IMR-90 (cell line): Measurements from ENCODE around the gene MTMR1. TPM values are rescaled to one million over a fixed set of nuclear protein-coding genes. Genes with fewer than 3 reads are reported as not detected.

Experiments
- ATAC-seq: fragments of 200-7000 bp; cut with Tn5 transposase; 2 replicates; pipeline ENCODE4 v1.9.1; 2020; ENCODE audit warnings: low read depth, mild to moderate bottlenecking, moderate library complexity
- BruUV-seq: library from RNA; stranded (reverse); fragments of 400-500 nt; replicated peaks from 2 replicates; lab custom pipeline; 2021; lab: Mats Ljungman, UMichigan
- CTCF ChIA-PET: fragments of 300-600 bp; formaldehyde crosslinking; extraction: SDS; loops from one replicate; lab custom pipeline; 2021; ENCODE audit warnings: antibody characterized with exemption; lab: Yijun Ruan, JAX
- POLR2A ChIA-PET: fragments of 300-600 bp; sonication (Branson Sonifier 250); formaldehyde crosslinking; loops from one replicate; lab custom pipeline; 2022; ENCODE audit warnings: antibody characterized with exemption; ENCODE audit not compliant: unreplicated experiment; lab: Charles Lee
- DNase-seq: peaks from one replicate; pipeline ENCODE4 v3.0.0; 2013
- H2AFZ ChIP-seq: replicated peaks from 2 replicates; pipeline ENCODE3; 2013; ENCODE audit warnings: low read length, mild to moderate bottlenecking; ENCODE audit not compliant: poor library complexity
- H2AK5ac ChIP-seq: 2 replicates; pipeline ENCODE4 v1.6.1; 2013; ENCODE audit warnings: low read depth, low read length, inconsistent platforms
- H2AK9ac ChIP-seq: replicated peaks from 2 replicates; pipeline ENCODE3; 2013; ENCODE audit warnings: mild to moderate bottlenecking, low read depth, low read length, moderate library complexity; ENCODE audit not compliant: poor library complexity
- H2BK120ac ChIP-seq: 2 replicates; pipeline ENCODE4 v1.6.1; 2013; ENCODE audit warnings: low read depth, low read length, inconsistent platforms
- H2BK15ac ChIP-seq: 3 replicates; pipeline ENCODE4 v1.6.1; 2013; ENCODE audit warnings: low read depth, low read length, inconsistent platforms
- H2BK20ac ChIP-seq: 2 replicates; pipeline ENCODE4 v1.6.1; 2013; ENCODE audit warnings: low read depth, mild to moderate bottlenecking, inconsistent platforms, low read length, moderate library complexity
- H2BK5ac ChIP-seq: 2 replicates; pipeline ENCODE4 v1.6.1; 2013; ENCODE audit warnings: mild to moderate bottlenecking, low read depth, low read length, inconsistent platforms; ENCODE audit not compliant: poor library complexity, severe bottlenecking
- H3K14ac ChIP-seq: replicated peaks from 2 replicates; pipeline ENCODE4 v1.6.1; 2013; ENCODE audit warnings: low read depth, low read length, inconsistent platforms
- H3K18ac ChIP-seq: 2 replicates; pipeline ENCODE4 v1.6.1; 2013; ENCODE audit warnings: low read depth, low read length, control low read depth
- H3K23ac ChIP-seq: 2 replicates; pipeline ENCODE4 v1.6.1; 2013; ENCODE audit warnings: low read depth, low read length, inconsistent platforms
- H3K27ac ChIP-seq: 2 replicates; pipeline ENCODE4 v1.5.1; 2013; ENCODE audit warnings: mild to moderate bottlenecking, control low read depth, low read length; ENCODE audit not compliant: insufficient read depth
- H3K27me3 ChIP-seq: 2 replicates; pipeline ENCODE4 v1.6.1; 2013; ENCODE audit warnings: low read length; ENCODE audit not compliant: control insufficient read depth, insufficient read depth
- H3K36me3 ChIP-seq: 2 replicates; pipeline ENCODE4 v1.6.1; 2013; ENCODE audit warnings: low read length, mixed read lengths; ENCODE audit not compliant: control insufficient read depth, insufficient read depth
- H3K4ac ChIP-seq: 2 replicates; pipeline ENCODE4 v1.6.1; 2013; ENCODE audit warnings: low read depth, low read length, inconsistent platforms
- H3K4me1 ChIP-seq: 2 replicates; pipeline ENCODE4 v1.6.1; 2013; ENCODE audit warnings: low read length, mixed read lengths; ENCODE audit not compliant: control insufficient read depth, insufficient read depth
- H3K4me2 ChIP-seq: 2 replicates; pipeline ENCODE4 v1.6.1; 2013; ENCODE audit warnings: low read depth, mild to moderate bottlenecking, control low read depth, low read length, moderate library complexity
- H3K4me3 ChIP-seq: 2 replicates; pipeline ENCODE4 v1.5.1; 2013; ENCODE audit warnings: low read depth, mild to moderate bottlenecking, control low read depth, low read length, moderate library complexity; ENCODE audit not compliant: insufficient read depth
- H3K56ac ChIP-seq: 2 replicates; pipeline ENCODE4 v1.6.1; 2013; ENCODE audit warnings: low read length, inconsistent platforms; ENCODE audit not compliant: insufficient read depth; ENCODE audit errors: extremely low read depth
- H3K79me1 ChIP-seq, 2 experiments: 2 replicates each; pipeline ENCODE4 v1.6.1; 2013; ENCODE audit warnings: low read length in 2 of 2, inconsistent platforms in 1 of 2, low read depth in 1 of 2
- H3K9ac ChIP-seq: 2 replicates; pipeline ENCODE4 v1.6.1; 2013; ENCODE audit warnings: low read depth, low read length, control low read depth
- H3K9me1 ChIP-seq: 2 replicates; pipeline ENCODE4 v1.6.1; 2013; ENCODE audit warnings: low read length, inconsistent platforms; ENCODE audit not compliant: insufficient read depth
- H3K9me3 ChIP-seq: 2 replicates; pipeline ENCODE4 v1.6.1; 2013; ENCODE audit warnings: low read length; ENCODE audit not compliant: control insufficient read depth, insufficient read depth
- H4K20me1 ChIP-seq: 2 replicates; pipeline ENCODE4 v1.6.1; 2013; ENCODE audit warnings: low read length, inconsistent platforms; ENCODE audit not compliant: insufficient read depth
- H4K5ac ChIP-seq: 2 replicates; pipeline ENCODE4 v1.6.1; 2013; ENCODE audit warnings: mild to moderate bottlenecking, low read depth, low read length, control low read depth
- H4K8ac ChIP-seq, 2 experiments: 2 replicates each; pipeline ENCODE4 v1.6.1; 2013; ENCODE audit warnings: low read depth in 2 of 2, low read length in 2 of 2, control low read depth in 1 of 2, inconsistent platforms in 1 of 2
- H4K91ac ChIP-seq: 2 replicates; pipeline ENCODE4 v1.6.1; 2013; ENCODE audit warnings: low read depth, low read length, inconsistent platforms; ENCODE audit not compliant: insufficient read depth
- BHLHE40 ChIP-seq: fragments of 150-350 bp; IDR thresholded peaks from 2 replicates; pipeline ENCODE4 v1.6.1; 2016; ENCODE audit warnings: mild to moderate bottlenecking, low read depth, low read length
- CEBPB ChIP-seq: IDR thresholded peaks from 2 replicates; pipeline ENCODE4 v1.6.1; 2012; ENCODE audit warnings: low read depth, low read length, improper control_type of control experiment
- CHD1 ChIP-seq: IDR thresholded peaks from 2 replicates; pipeline ENCODE4 v1.6.1; 2012; ENCODE audit warnings: low read depth, low read length, improper control_type of control experiment
- ELK1 ChIP-seq: fragments of 150-350 bp; IDR thresholded peaks from 2 replicates; pipeline ENCODE4 v1.6.1; 2016; ENCODE audit warnings: low read depth, mild to moderate bottlenecking, low read length, moderate library complexity, borderline replicate concordance
- FOS ChIP-seq: fragments of 150-350 bp; IDR thresholded peaks from 2 replicates; pipeline ENCODE4 v1.6.1; 2016; ENCODE audit warnings: low read depth, low read length
- MAFK ChIP-seq: IDR thresholded peaks from 2 replicates; pipeline ENCODE4 v1.6.1; 2012; ENCODE audit warnings: low read depth, low read length, improper control_type of control experiment
- MAZ ChIP-seq: IDR thresholded peaks from 2 replicates; pipeline ENCODE4 v1.6.1; 2012; ENCODE audit warnings: low read depth, mild to moderate bottlenecking, low read length, improper control_type of control experiment, moderate library complexity, borderline replicate concordance
- NFE2L2 ChIP-seq: fragments of 150-350 bp; IDR thresholded peaks from 2 replicates; pipeline ENCODE4 v1.6.1; 2016; ENCODE audit warnings: low read depth, mild to moderate bottlenecking, low read length
- RAD21 ChIP-seq: IDR thresholded peaks from 2 replicates; pipeline ENCODE4 v1.6.1; 2012; ENCODE audit warnings: low read length, improper control_type of control experiment
- RCOR1 ChIP-seq: IDR thresholded peaks from 2 replicates; pipeline ENCODE4 v1.6.1; 2012; ENCODE audit warnings: mild to moderate bottlenecking, low read length, improper control_type of control experiment; ENCODE audit not compliant: insufficient replicate concordance
- RFX5 ChIP-seq: IDR thresholded peaks from 2 replicates; pipeline ENCODE4 v1.8.0; 2012; ENCODE audit warnings: low read depth, mild to moderate bottlenecking, low read length, moderate library complexity
- SMC3 ChIP-seq: fragments of 150-350 bp; IDR thresholded peaks from 2 replicates; pipeline ENCODE4 v1.6.1; 2016; ENCODE audit warnings: low read depth, mild to moderate bottlenecking, antibody characterized with exemption, low read length, moderate library complexity
- USF2 ChIP-seq: fragments of 150-350 bp; IDR thresholded peaks from 2 replicates; pipeline ENCODE4 v1.6.1; 2017; ENCODE audit warnings: mild to moderate bottlenecking, antibody characterized with exemption, low read length, low read depth
- WGBS, 2 experiments: methylation state at CpG; one replicate each; pipeline versions ENCODE4 v1.1.5 to v1.1.7; 2013; ENCODE audit warnings: missing lambda C conversion rate in 2 of 2; ENCODE audit not compliant: insufficient read length in 1 of 2; ENCODE audit errors: extremely low coverage in 2 of 2; 5-methylcytosine and 5-hydroxymethylcytosine counted together
- dilution Hi-C: fragments of 300-500 bp; cut with HindIII; formaldehyde crosslinking; loops from one replicate; pipeline ENCODE4 v1.14.3; 2018; ENCODE audit warnings: low sequenced_read_pairs; ENCODE audit not compliant: unreplicated experiment
- in situ Hi-C: fragments of 300-500 bp; cut with MboI; formaldehyde crosslinking; loops from 3 replicates; pipeline ENCODE4 v1.14.3; 2019; ENCODE audit warnings: low sequenced_read_pairs, inconsistent platforms, mixed read lengths
- intact Hi-C: fragments of 100-400 bp; cut with micrococcal nuclease; formaldehyde crosslinking; loops from 2 replicates; pipeline ENCODE4 v1.10.0; 2022
- polyA plus RNA-seq, 3 experiments: library from polyadenylated mRNA; depleted of rRNA; stranded (reverse); fragments of >200 nt; gene quantifications; 2 replicates each; pipeline ENCODE4 v1.2.3, GENCODE V29; 2012; ENCODE audit warnings: low replicate concordance in 1 of 3
- total RNA-seq: library from RNA; depleted of rRNA; stranded (reverse); fragments of >200 nt; gene quantifications from 2 replicates; pipeline ENCODE4 v1.2.3, GENCODE V29; 2012

Gene MTMR1
- total and polyA plus RNA-seq, 2 of the 4 experiments (the other 2 are of a cell fraction): 19.0 to 28.8 TPM

GRCh38 chrX:150792949-150793527 is 99.8 kb downstream of the MTMR1 start:
- Histone ChIP-seq H3K4me3 (no peak overlapping the region), H2AK5ac (no peak overlapping the region), H2BK15ac (no peak overlapping the region), H2AFZ (no peak overlapping the region), H3K9me3 (no peaks in the 10 kb centered on the region), H3K4me2 (no peak overlapping the region), H4K91ac (no peak overlapping the region), H3K27ac (no peak overlapping the region), H3K18ac (no peak overlapping the region), H4K8ac (no peak overlapping the region), H3K27me3 (no peaks in the 10 kb centered on the region), H3K23ac (no peak overlapping the region), H4K5ac (no peak overlapping the region), H3K4me1 (no peaks in the 10 kb centered on the region), H2BK120ac (no peak overlapping the region), H3K9ac (no peak overlapping the region), H3K9me1 (no peaks in the 10 kb centered on the region), H3K36me3 (peaks cover 3% of the 10 kb centered on the region), H3K56ac (no peak overlapping the region), H2BK20ac (no peak overlapping the region), H4K20me1 (no peaks in the 10 kb centered on the region), H2BK5ac (no peak overlapping the region), H3K79me1 (no peaks in the 10 kb centered on the region), H3K14ac (no peak overlapping the region), H3K4ac (no peak overlapping the region), H2AK9ac (no peak overlapping the region)
- in situ Hi-C loops (no loop called here), intact Hi-C loops (no loop called here), dilution Hi-C loops (no loop called here)
- no peak for DNase-seq
- no TSS peak for BruUV-seq
- no peak for ATAC-seq
- CTCF ChIA-PET: no interaction called here
- POLR2A ChIA-PET: no interaction called here
- no peak for TF ChIP-seq NFE2L2
- no peak for TF ChIP-seq BHLHE40
- no peak for TF ChIP-seq CHD1
- TF ChIP-seq MAFK: no peak
- no peak for TF ChIP-seq USF2
- no peak for TF ChIP-seq RAD21
- no peak for TF ChIP-seq FOS
- no peak for TF ChIP-seq MAZ
- no peak for TF ChIP-seq ELK1
- no peak for TF ChIP-seq CEBPB
- no peak for TF ChIP-seq SMC3
- no peak for TF ChIP-seq RCOR1
- TF ChIP-seq RFX5: no peak
- no CpG with 5 or more reads among the region's 5 CpGs for WGBS, 2 experiments
